Dedifferentiated amniotic fluid mesenchymal stem cell (primary cell): ENCODE data around the gene TBX6.

Source experiments
- DNase-seq: peaks from one replicate; pipeline ENCODE4 v3.0.0-alpha.2; 2016; ENCODE audit errors: extremely low spot score

Gene TBX6

GRCh38 chr16:30113711-30114333 is 22.1 kb upstream of the TBX6 start:
- no peak for DNase-seq

GRCh38 chr16:30113031-30113710 is 21.4 kb upstream of the TBX6 start, which contains the start of gene GDPD3:
Gene GDPD3, minus strand, starts transcription at chr16:30113537. Its CDS starts 59 bp downstream, at chr16:30113478.
- no peak for DNase-seq

- no peak for DNase-seq
Measured at GRCh38 chr16:30112197-30113030, 20.7 kb upstream of the TBX6 start.

GRCh38 chr16:30110661-30111060 is 18.9 kb upstream of the TBX6 start:
- no peak for DNase-seq

GRCh38 chr16:30108059-30108850 is 16.5 kb upstream of the TBX6 start:
- no peak for DNase-seq

GRCh38 chr16:30104492-30104891 is 12.8 kb upstream of the TBX6 start:
- DNase-seq: no peak

- no peak for DNase-seq
Measured at GRCh38 chr16:30104090-30104489, 12.4 kb upstream of the TBX6 start.

- no peak for DNase-seq
Measured at GRCh38 chr16:30096862-30097563, 5.3 kb upstream of the TBX6 start.

- DNase-seq: peak; percentile 57
Measured at GRCh38 chr16:30096105-30096861, 4.6 kb upstream of the TBX6 start, which contains the start of gene YPEL3. Gene YPEL3, minus strand, starts transcription at chr16:30096213. Its CDS starts 731 bp downstream, at chr16:30095482.

GRCh38 chr16:30095166-30096078 is 3.7 kb upstream of the TBX6 start:
- DNase-seq: no peak

GRCh38 chr16:30094541-30095165 is 2.9 kb upstream of the TBX6 start:
- DNase-seq: no peak

- DNase-seq: no peak
Measured at GRCh38 chr16:30092373-30093010, 768 bp upstream of the TBX6 start.

- no peak for DNase-seq
Measured at GRCh38 chr16:30090610-30091331, 953 bp downstream of the TBX6 start.

- no peak for DNase-seq
Measured at GRCh38 chr16:30088832-30089624, 2.7 kb downstream of the TBX6 start.

- DNase-seq: no peak
Measured at GRCh38 chr16:30088237-30088831, 3.4 kb downstream of the TBX6 start.

GRCh38 chr16:30087181-30087898 is 4.4 kb downstream of the TBX6 start:
- DNase-seq: no peak
